ENCODE measurements around the gene TBCC.
"Not testable (repeated sequence)": the region's sequence is repeated elsewhere in the genome, so short reads cannot be mapped to it uniquely, and the experiment has no call there.

TBCC gene

GRCh38 chr6:42733867-42734481, 11.9 kb downstream of the TBCC start:
- peak; percentile 89 for DNase-seq (ENCODE audit: low spot score)

GRCh38 chr6:42729731-42730130, 16.2 kb downstream of the TBCC start:
- peak; percentile 61 for DNase-seq (ENCODE audit: low spot score)

- DNase-seq (ENCODE audit: low spot score), result no peak
Observed at GRCh38 chr6:42727627-42728026, 18.3 kb downstream of the TBCC start.

GRCh38 chr6:42727087-42727611, 18.8 kb downstream of the TBCC start:
- DNase-seq (ENCODE audit: low spot score), result no peak

- DNase-seq (ENCODE audit: low spot score), result peak; percentile 87
Observed at GRCh38 chr6:42726485-42727086, 19.3 kb downstream of the TBCC start.

GRCh38 chr6:42726026-42726425, 19.9 kb downstream of the TBCC start:
- DNase-seq (ENCODE audit: low spot score), result no peak

GRCh38 chr6:42724825-42725224, 21.1 kb downstream of the TBCC start:
- DNase-seq (ENCODE audit: low spot score), result no peak

- DNase-seq (ENCODE audit: low spot score), result no peak
Observed at GRCh38 chr6:42722497-42722896, 23.4 kb downstream of the TBCC start, which contains the start of gene PRPH2. Gene PRPH2 (minus strand): TSS chr6:42722597. CDS start chr6:42722334, 263 bp downstream.

- DNase-seq (ENCODE audit: low spot score), result peak; percentile 62
Observed at GRCh38 chr6:42720739-42721138, 25.2 kb downstream of the TBCC start.

- no peak for DNase-seq (ENCODE audit: low spot score)
Observed at GRCh38 chr6:42715871-42716270, 30.0 kb downstream of the TBCC start.

GRCh38 chr6:42714098-42714761, 31.7 kb downstream of the TBCC start:
- peak; percentile 21 for DNase-seq (ENCODE audit: low spot score)

- no peak for DNase-seq (ENCODE audit: low spot score)
Observed at GRCh38 chr6:42711930-42712329, 34.0 kb downstream of the TBCC start.

GRCh38 chr6:42710316-42710715, 35.6 kb downstream of the TBCC start:
- DNase-seq (ENCODE audit: low spot score), result no peak

GRCh38 chr6:42709871-42710270, 36.0 kb downstream of the TBCC start:
- no peak for DNase-seq (ENCODE audit: low spot score)

GRCh38 chr6:42708096-42708495, 37.8 kb downstream of the TBCC start:
- DNase-seq (ENCODE audit: low spot score), result no peak

GRCh38 chr6:42707595-42707994, 38.3 kb downstream of the TBCC start:
- DNase-seq (ENCODE audit: low spot score), result no peak

GRCh38 chr6:42704937-42705374, 40.9 kb downstream of the TBCC start:
- DNase-seq (ENCODE audit: low spot score), result no peak

- no peak for DNase-seq (ENCODE audit: low spot score)
Observed at GRCh38 chr6:42704251-42704936, 41.5 kb downstream of the TBCC start.

GRCh38 chr6:42702786-42703185, 43.1 kb downstream of the TBCC start:
- not testable (repeated sequence) for DNase-seq (ENCODE audit: low spot score)

GRCh38 chr6:42702200-42702599, 43.7 kb downstream of the TBCC start:
- DNase-seq (ENCODE audit: low spot score), result peak; percentile 96

- DNase-seq (ENCODE audit: low spot score), result no peak
Observed at GRCh38 chr6:42698217-42698616, 47.7 kb downstream of the TBCC start.

- no peak for DNase-seq (ENCODE audit: low spot score)
Observed at GRCh38 chr6:42697268-42697655, 48.6 kb downstream of the TBCC start.

All from kidney tubule cell (primary cell).